ENCODE measurements around the gene DIAPH3.

The DIAPH3 gene

DNA sequence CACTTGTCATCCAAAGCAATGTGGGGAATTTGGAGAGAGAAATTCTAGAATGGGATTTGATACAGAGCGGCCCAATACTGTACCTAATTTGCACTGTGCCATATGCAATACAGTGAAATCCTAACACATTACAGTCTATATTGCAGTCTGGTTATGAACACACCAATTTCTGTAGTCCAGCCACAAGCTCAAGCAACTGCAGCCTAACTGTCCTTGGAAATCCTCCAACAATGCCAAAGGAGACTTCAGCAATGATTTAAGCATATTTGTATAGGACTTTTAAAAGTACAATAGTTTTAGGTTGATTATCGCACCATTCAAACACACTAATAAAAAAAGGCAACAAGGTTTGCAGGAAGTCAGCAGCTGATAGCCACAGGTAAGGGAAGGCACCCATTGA, 17.3 kb downstream of the DIAPH3 start:
- Histone ChIP-seq H2AFZ (ENCODE audit: low read depth, low read length) (no peak overlapping the region), H3K4me1 (ENCODE audit: insufficient read depth, low read length) (no peaks in the 10 kb centered on the region), H3K4me3 (ENCODE audit: low read length) (no peak overlapping the region), H3K27me3 (ENCODE audit: insufficient read depth, low read length) (no peaks in the 10 kb centered on the region), H3K9me3 (ENCODE audit: low read length) (no peaks in the 10 kb centered on the region), H3K36me3 (ENCODE audit: insufficient read depth, low read length) (no peaks in the 10 kb centered on the region)

DNA sequence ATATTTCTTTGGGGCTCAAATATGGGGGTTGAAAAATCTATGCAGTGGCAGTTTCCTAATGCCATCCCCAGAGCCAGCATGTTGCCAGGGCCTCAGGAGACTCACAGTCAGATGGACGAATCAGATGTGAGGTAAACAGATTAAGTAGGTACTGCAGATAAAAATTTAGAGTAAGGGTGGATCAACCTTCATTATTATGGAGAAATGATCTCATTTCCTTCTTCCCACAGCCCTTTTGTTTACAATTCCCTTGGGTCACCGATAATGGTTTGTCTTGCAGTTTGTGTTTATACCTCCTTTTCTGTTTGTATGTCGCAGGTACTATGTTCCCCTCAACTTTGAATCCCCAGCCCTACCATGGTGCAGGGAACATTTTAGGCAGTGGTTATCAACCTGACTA, 20.0 kb downstream of the DIAPH3 start:
- Histone ChIP-seq H3K9me3 (ENCODE audit: low read length) (no peaks in the 10 kb centered on the region), H3K36me3 (ENCODE audit: insufficient read depth, low read length) (no peaks in the 10 kb centered on the region), H3K4me1 (ENCODE audit: insufficient read depth, low read length) (no peaks in the 10 kb centered on the region), H3K4me3 (ENCODE audit: low read length) (no peak overlapping the region), H2AFZ (ENCODE audit: low read depth, low read length) (no peak overlapping the region), H3K27me3 (ENCODE audit: insufficient read depth, low read length) (no peaks in the 10 kb centered on the region)

DNA sequence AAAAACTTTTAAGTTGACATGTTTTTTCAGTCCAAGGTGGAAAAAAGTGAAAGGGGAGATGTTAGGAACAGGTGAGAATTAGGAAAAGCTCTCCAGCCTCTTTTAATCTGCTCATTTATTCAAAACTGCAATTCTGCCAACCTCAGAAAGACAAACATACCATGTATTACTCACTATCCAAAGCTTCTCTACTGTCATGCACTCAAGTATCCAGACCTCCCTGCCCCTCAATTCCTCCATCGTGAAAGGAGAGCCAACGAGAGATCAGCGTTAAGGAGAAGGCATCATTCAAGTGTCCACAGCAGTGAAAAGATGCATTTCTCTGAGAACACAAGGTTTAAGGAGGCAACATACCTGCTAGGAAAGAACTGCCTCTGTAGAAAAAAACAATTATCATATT, 24.5 kb downstream of the DIAPH3 start:
- no peaks in the 10 kb centered on the region for H3K36me3 ChIP-seq (ENCODE audit: insufficient read depth, low read length)
- no peaks in the 10 kb centered on the region for H3K27me3 ChIP-seq (ENCODE audit: insufficient read depth, low read length)
- H3K4me3 ChIP-seq (ENCODE audit: low read length): no peak overlapping the region
- no peaks in the 10 kb centered on the region for H3K4me1 ChIP-seq (ENCODE audit: insufficient read depth, low read length)
- no peaks in the 10 kb centered on the region for H3K9me3 ChIP-seq (ENCODE audit: low read length)
- H2AFZ ChIP-seq (ENCODE audit: low read depth, low read length): no peak overlapping the region

DNA sequence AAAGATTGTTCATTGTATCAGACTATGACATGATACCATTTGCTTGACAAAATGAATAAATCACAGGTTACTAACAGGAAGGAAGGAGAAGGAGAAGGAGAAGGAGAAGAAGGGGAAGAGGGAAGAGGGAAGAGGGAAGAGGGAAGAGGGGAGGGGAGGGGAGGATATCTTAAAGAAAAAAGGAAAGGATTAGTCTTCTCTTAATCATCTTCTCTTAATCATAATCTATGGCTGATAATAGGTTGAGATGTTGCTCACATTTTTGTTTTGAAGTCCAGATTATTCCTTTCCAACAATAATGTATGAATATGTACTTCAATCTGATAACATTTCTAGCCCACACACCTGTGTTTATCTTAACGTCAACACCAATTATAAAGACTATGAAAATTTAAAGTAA, 25.1 kb downstream of the DIAPH3 start:
- H3K9me3 ChIP-seq (ENCODE audit: low read length): no peaks in the 10 kb centered on the region
- no peak overlapping the region for H2AFZ ChIP-seq (ENCODE audit: low read depth, low read length)
- H3K27me3 ChIP-seq (ENCODE audit: insufficient read depth, low read length): no peaks in the 10 kb centered on the region
- H3K36me3 ChIP-seq (ENCODE audit: insufficient read depth, low read length): no peaks in the 10 kb centered on the region
- H3K4me3 ChIP-seq (ENCODE audit: low read length): no peak overlapping the region
- H3K4me1 ChIP-seq (ENCODE audit: insufficient read depth, low read length): no peaks in the 10 kb centered on the region

DNA sequence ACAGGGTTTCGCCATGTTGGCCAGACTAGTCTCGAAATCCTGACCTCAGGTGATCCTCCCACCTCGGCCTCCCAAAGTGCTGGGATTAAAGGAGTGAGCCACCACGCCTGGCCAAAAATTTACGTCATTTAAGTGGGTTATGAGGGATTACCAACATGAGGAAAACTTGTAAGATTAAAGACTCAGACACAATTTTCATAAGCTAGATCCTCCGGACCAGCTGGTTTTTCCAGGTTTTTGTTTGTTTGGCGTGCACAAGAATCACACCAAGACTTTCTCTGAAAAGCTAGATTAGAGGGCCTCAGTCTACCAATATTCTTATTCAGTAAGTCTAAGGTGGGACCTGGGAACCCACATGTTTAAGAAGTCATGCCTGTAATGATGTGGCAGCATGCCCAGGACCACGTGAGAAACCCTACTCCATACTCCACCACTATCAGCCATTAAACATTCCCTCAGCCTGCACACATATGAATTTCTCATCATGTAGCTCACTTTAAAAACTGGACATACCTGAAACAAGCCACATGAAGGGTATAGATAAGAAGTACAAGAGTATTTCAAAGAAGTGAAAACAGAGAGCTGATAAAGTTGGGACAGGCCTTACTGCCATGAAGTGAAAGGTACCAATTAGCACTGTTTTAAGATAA, 25.7 kb downstream of the DIAPH3 start:
- no peak overlapping the region for H3K4me3 ChIP-seq (ENCODE audit: low read length)
- no peaks in the 10 kb centered on the region for H3K4me1 ChIP-seq (ENCODE audit: insufficient read depth, low read length)
- H3K9me3 ChIP-seq (ENCODE audit: low read length): no peaks in the 10 kb centered on the region
- H3K27me3 ChIP-seq (ENCODE audit: insufficient read depth, low read length): no peaks in the 10 kb centered on the region
- H3K36me3 ChIP-seq (ENCODE audit: insufficient read depth, low read length): no peaks in the 10 kb centered on the region
- no peak overlapping the region for H2AFZ ChIP-seq (ENCODE audit: low read depth, low read length)

DNA sequence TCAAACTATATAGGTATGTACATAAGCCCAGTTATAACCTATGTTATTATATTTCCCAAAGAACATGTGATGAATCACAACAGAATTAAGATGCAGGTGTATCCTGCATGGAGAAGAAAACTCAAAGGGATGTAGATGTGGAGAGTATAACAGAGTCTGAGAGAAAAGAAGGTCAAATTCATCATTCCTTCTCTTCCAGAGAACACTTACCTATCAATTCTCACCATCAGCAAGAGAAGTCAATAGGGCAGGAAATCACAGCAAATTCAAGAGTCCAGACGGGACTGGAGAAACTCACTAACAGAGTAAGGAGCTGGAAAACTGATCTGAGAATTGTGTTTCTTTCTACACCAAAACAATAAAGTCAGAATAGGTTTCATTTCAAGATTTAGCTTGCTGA, 28.4 kb downstream of the DIAPH3 start:
- Histone ChIP-seq H3K4me1 (ENCODE audit: insufficient read depth, low read length) (no peaks in the 10 kb centered on the region), H3K4me3 (ENCODE audit: low read length) (no peak overlapping the region), H2AFZ (ENCODE audit: low read depth, low read length) (no peak overlapping the region), H3K36me3 (ENCODE audit: insufficient read depth, low read length) (peaks cover 2% of the 10 kb centered on the region), H3K27me3 (ENCODE audit: insufficient read depth, low read length) (no peaks in the 10 kb centered on the region), H3K9me3 (ENCODE audit: low read length) (no peaks in the 10 kb centered on the region)

DNA sequence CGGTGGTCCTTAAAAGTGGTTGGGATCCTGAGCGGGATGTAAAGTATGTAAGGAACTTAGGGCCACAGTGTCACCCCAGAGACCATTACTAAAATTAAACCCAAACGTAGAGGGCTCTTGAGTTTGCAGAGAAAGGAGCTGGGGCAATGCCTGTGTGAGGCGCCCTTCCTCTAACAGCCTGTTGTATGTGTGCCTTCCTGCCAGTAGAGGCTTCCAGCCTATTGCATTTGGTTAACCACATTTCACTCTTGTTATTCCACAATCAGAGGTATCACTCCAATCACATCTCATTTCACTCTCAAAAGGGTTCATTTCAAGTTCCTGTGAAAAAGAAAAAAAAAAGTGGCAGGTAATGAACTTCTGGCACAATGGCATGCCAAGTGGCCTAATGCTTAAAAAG, 29.4 kb downstream of the DIAPH3 start:
- no peaks in the 10 kb centered on the region for H3K9me3 ChIP-seq (ENCODE audit: low read length)
- no peaks in the 10 kb centered on the region for H3K4me1 ChIP-seq (ENCODE audit: insufficient read depth, low read length)
- H2AFZ ChIP-seq (ENCODE audit: low read depth, low read length): no peak overlapping the region
- H3K36me3 ChIP-seq (ENCODE audit: insufficient read depth, low read length): peaks cover 2% of the 10 kb centered on the region
- no peak overlapping the region for H3K4me3 ChIP-seq (ENCODE audit: low read length)
- no peaks in the 10 kb centered on the region for H3K27me3 ChIP-seq (ENCODE audit: insufficient read depth, low read length)

DNA sequence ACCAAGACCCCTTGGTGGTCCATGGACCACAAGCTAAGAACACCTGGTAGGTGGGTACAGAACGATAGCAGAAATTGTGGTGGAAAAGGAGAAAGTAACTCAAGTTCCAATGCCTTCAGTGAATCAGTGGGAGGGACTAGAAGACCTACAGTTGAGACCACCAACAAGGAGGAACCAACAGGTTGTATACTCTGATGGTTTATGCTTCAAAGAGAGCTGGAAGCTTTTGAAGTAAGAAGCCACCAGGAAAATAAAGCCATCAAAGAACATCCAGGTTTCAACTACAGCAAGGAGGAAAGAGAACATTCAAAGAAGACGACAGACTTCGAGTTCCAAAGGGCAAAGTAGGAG, 42.4 kb downstream of the DIAPH3 start:
- peaks cover 2% of the 10 kb centered on the region for H3K36me3 ChIP-seq (ENCODE audit: insufficient read depth, low read length)
- H3K27me3 ChIP-seq (ENCODE audit: insufficient read depth, low read length): no peaks in the 10 kb centered on the region
- H3K9me3 ChIP-seq (ENCODE audit: low read length): no peaks in the 10 kb centered on the region
- no peak overlapping the region for H2AFZ ChIP-seq (ENCODE audit: low read depth, low read length)
- no peak overlapping the region for H3K4me3 ChIP-seq (ENCODE audit: low read length)
- no peaks in the 10 kb centered on the region for H3K4me1 ChIP-seq (ENCODE audit: insufficient read depth, low read length)

DNA sequence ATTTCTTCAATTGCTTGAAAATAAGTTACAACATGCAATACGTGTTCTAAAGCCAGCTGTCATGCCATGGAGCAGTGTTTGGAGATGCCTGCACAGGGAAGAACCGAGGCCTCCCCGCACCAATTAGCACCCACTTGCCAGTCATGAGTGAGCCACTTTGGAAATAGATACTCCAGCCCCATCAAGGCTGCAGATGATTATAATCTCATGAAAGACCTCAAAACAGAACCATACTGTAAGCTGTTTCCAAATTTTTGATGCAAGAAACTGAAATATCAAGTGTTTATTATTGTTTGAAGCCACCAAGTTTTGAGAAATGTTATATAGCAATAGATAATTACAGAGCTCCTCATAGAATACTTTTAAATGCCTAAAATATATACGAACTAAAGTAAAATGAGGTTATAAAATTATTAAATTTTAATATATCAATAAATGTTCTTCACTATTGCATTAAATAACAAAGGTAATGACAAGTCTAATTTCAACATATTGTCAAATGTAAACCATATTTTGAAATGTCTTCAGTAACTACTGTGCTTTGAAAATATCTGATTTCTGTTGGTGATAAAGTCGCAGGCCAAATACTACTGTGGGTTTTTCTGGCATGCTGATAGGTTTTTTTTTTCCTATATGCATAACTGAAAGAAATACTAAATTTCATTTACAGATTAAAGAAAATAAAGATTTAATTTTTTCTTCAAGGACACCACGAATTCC, 43.0 kb downstream of the DIAPH3 start:
- no peak overlapping the region for H3K4me3 ChIP-seq (ENCODE audit: low read length)
- peaks cover 2% of the 10 kb centered on the region for H3K36me3 ChIP-seq (ENCODE audit: insufficient read depth, low read length)

DNA sequence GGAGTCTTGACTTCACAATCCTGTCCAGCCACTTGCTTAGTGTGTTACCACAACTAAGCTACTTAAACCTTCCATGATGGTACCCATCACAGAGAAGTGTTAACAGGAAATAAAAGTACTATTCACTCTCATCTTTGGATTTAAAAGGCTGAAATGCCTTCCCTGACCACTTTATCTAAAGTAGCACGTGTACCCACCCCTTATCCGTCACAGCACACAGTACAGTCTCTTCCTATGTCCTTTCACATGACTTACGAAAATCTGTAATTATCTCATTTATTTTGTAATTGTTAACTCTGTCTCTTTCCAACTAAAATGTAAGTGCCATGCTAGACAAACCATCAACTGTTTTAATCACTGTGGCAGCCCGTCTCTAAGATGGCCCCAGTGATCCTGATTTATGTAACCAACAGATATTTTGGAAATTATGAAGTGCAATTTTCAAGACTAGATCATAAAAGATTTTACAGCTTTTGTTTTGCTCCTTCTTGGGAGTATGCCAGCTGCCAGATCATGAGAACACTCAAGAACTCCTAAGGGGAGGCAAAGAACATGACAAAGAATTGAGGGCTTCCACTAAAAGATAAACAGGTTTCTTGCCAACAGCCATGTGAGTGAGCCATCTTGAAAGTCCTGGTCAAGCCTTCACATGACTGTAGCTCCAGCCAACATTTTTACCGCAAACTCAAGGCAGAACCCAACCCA, 44.9 kb downstream of the DIAPH3 start:
- H2AFZ ChIP-seq (ENCODE audit: low read depth, low read length): no peak overlapping the region
- no peaks in the 10 kb centered on the region for H3K36me3 ChIP-seq (ENCODE audit: insufficient read depth, low read length)

More for the DNA sequence above, 43.0 kb downstream of the DIAPH3 start:
- Histone ChIP-seq H3K9me3 (ENCODE audit: low read length) (no peaks in the 10 kb centered on the region), H3K4me1 (ENCODE audit: insufficient read depth, low read length) (no peaks in the 10 kb centered on the region), H2AFZ (ENCODE audit: low read depth, low read length) (no peak overlapping the region), H3K27me3 (ENCODE audit: insufficient read depth, low read length) (no peaks in the 10 kb centered on the region)

DNA sequence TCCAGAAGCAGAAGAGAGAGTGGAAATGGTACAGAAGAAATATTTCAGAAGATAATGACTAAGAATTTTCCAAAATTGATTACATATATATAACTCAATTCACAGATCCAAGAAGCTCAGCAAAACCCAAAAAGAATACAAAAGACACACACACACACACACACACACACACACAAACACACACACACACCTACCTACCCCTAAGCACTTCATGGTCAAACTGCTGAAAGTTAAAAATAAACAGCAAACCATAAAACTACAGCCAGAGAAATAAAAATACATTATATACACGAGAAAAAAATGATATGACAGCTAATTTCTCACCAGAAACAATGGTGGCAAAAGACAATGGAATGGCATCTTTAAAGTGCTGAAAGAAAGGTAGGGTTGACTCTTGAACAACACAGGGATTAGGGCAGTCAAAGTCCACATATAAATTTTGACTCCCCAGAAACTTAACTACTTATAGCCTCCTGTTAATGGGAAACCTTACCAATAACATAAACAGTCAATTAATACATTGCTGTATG, 49.2 kb downstream of the DIAPH3 start:
- Histone ChIP-seq H2AFZ (ENCODE audit: low read depth, low read length) (no peak overlapping the region), H3K4me3 (ENCODE audit: low read length) (no peak overlapping the region), H3K9me3 (ENCODE audit: low read length) (peaks cover 3% of the 10 kb centered on the region), H3K4me1 (ENCODE audit: insufficient read depth, low read length) (no peaks in the 10 kb centered on the region), H3K27me3 (ENCODE audit: insufficient read depth, low read length) (no peaks in the 10 kb centered on the region), H3K36me3 (ENCODE audit: insufficient read depth, low read length) (peaks cover 21% of the 10 kb centered on the region)

More for the DNA sequence above, 44.9 kb downstream of the DIAPH3 start:
- no peaks in the 10 kb centered on the region for H3K4me1 ChIP-seq (ENCODE audit: insufficient read depth, low read length)
- no peak overlapping the region for H3K4me3 ChIP-seq (ENCODE audit: low read length)
- H3K9me3 ChIP-seq (ENCODE audit: low read length): peaks cover 1% of the 10 kb centered on the region
- no peaks in the 10 kb centered on the region for H3K27me3 ChIP-seq (ENCODE audit: insufficient read depth, low read length)

DNA sequence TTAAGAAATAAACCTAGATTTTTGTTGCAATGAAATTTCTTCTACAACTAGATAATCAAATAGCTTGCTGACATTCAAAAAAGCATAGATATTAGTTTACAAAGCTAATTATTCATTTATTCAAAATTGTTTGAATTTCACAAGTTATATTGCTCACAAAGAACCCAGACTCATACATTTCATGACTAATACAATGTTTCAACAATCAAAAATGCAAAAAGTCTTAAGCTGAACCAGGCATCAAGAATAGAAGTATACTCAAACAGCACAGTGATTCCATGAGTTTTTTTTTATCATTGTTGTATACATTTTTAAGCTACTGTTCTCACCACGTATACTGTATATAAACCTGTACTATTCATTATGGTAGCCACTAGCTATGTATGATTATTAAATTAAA, 51.0 kb downstream of the DIAPH3 start:
- Histone ChIP-seq H3K9me3 (ENCODE audit: low read length) (peaks cover 3% of the 10 kb centered on the region), H2AFZ (ENCODE audit: low read depth, low read length) (no peak overlapping the region), H3K36me3 (ENCODE audit: insufficient read depth, low read length) (peaks cover 21% of the 10 kb centered on the region), H3K4me3 (ENCODE audit: low read length) (no peak overlapping the region), H3K4me1 (ENCODE audit: insufficient read depth, low read length) (no peaks in the 10 kb centered on the region), H3K27me3 (ENCODE audit: insufficient read depth, low read length) (no peaks in the 10 kb centered on the region)

DNA sequence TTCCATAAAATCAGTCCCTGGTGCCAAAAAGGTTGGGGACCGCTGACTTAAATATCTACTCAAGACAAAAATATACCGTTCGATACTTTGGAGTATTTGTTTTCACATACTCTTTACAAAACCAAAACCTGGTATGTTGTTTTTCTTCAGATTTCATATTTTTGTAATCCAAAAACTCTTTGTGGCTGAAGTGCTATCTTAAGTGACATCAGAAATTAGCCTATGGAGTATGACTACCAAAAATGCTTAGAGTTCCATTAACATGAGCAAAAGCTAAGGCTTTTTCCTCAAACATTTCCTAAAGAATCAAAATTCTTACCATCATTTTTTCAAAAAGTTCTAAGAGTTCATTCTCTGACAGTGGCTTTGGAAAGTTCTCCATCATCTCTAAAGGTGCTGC, 52.0 kb downstream of the DIAPH3 start:
- no peak overlapping the region for H3K4me3 ChIP-seq (ENCODE audit: low read length)
- H2AFZ ChIP-seq (ENCODE audit: low read depth, low read length): no peak overlapping the region
- H3K36me3 ChIP-seq (ENCODE audit: insufficient read depth, low read length): peaks cover 21% of the 10 kb centered on the region
- peaks cover 3% of the 10 kb centered on the region for H3K9me3 ChIP-seq (ENCODE audit: low read length)
- no peaks in the 10 kb centered on the region for H3K27me3 ChIP-seq (ENCODE audit: insufficient read depth, low read length)
- no peaks in the 10 kb centered on the region for H3K4me1 ChIP-seq (ENCODE audit: insufficient read depth, low read length)
